Activated CD8-positive, alpha-beta memory T cell treated with anti-CD3 and anti-CD28 coated beads, Interleukin-2, amount 50 U/mL, for 24 hours (primary cell): ENCODE results near the gene UTY.

Source experiments
- DNase-seq: peaks from one replicate; pipeline ENCODE4 v3.0.0-alpha.2; 2020; ENCODE audit errors: extremely low read depth

Gene UTY

GRCh38 chrY:13479828-13480227 is at the start of gene UTY:
Gene UTY (minus strand): TSS chrY:13480033. CDS start chrY:13479665, 368 bp downstream.
- DNase-seq, result no peak

DNA sequence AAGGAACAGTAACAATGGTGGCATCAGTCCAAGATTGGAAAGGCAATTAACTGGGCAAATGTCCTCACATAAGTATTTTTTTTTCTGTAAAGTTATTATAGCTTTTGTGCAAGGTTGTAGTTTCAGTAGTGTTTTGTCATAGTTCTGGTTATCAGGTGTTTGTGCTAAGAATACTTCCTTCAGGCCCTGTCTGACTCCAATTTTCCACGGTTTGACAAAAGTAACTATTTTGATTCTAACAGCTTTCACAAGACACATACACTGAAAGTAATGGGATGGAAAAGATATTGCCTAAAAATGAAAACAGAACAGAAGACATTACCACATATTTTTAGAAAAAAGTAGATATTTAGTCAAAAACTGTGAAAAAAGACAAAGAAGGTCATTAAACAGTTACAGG is 40.6 kb upstream of the UTY start:
- no peak for DNase-seq

DNA sequence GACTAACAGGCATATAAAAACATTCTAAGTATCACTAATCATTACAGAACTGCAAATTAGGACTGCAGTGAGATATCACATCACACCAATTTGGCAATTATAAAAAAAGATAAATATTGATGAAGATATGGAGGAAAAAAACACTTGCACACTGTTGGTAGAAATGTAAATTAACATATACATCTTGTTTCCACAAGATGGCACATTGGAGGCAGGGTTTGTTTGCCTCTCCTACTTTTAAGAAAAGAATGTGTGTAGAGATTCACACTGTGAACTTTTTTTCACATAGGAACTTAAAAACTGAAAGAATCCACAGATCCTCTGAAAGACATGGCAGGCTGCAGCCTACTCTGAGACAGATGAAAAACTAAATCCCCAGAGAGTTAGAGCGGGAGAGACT is 21.4 kb upstream of the UTY start:
- DNase-seq, result no peak

DNA sequence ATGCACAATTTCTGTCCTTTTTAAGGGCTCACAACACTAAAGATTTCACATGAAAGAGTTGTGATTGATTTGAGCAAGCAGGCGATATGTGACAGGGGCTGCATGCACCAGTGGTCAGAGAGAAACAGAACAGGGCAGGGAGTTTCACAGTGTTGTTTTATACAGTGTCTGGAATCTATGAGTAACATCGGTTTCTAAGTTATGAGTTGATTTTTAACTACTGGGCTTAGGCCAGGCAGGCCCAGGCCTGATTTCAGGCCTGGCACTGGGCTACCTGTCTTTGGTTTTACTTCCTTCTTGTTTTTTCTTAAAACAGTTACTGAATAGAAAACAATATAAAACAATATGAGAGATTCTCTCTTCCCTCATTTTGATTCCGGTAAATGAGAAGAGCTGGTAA is 13.9 kb upstream of the UTY start:
- no peak for DNase-seq

DNA sequence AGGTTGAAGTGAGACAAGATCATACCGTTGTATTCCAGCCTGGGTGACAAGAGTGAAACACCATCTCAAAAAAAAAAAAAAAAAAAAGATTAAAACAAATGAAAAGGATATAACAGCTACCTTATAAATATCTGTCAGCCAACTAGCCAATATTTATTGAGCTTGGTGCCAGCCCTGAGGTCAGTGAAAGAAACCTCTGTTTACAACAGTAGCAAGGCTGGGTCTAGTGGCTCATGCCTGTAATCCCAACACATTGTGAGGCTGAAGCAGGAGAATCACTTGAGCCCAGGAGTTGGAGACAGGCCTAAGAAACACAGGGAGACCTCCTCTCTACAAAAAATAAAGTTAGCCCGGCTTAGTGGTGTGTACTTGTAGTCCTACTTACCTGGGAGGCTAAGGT is 12.6 kb upstream of the UTY start:
- no peak for DNase-seq

GRCh38 chrY:13488738-13489137 is 8.9 kb upstream of the UTY start:
- no peak for DNase-seq

GRCh38 chrY:13479121-13479711 is 617 bp downstream of the UTY start:
- DNase-seq, result no peak

DNA sequence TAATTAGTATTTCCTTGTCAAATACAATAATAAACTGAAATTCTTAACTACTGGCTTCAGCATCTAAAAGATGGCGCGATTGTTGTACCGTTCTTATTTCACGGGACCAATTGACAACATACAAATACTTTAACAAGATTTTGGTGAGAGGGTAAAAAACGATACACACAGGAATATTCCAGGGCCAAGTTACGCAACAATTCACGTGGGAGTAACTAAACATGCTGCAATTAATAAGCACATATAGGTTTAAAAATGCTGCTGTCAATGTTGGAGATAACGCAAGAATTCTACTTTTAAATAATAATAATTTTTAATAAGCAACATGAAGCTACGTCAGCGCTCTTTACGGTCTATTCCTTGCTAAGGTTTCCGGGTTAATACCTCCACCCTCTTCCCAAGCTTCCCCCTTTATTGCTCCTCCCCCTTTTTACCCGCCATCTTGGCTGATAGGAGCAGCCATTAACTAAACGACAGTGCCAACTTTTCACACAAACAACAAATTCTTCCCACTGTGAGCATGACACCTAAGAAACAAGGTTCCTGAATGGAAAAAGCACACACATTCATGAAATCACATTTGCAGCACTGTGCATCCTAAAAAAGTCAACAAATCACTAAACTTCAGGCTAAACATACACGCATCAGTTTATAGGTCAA is 1.6 kb downstream of the UTY start:
- no peak for DNase-seq

DNA sequence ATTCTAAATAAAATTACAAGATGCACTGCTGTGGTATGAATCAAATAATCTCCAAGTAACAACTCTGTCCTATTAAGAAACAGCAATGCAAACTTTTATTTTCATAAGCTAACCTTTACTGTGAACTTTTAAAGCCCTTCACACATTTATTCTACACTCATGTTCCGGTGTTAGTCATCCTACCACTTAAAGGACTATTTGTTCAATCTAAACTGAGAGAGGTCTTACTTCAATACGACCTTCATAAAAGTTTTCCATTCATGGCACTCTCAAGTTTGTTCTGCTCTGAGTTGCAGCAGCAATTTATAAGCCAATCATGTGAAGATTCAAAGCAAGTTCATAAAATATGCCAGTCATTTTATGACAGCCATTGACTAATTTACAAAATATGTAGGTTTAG is 4.8 kb downstream of the UTY start:
- no peak for DNase-seq

GRCh38 chrY:13451572-13451971 is 28.3 kb downstream of the UTY start:
- DNase-seq, result no peak

DNA sequence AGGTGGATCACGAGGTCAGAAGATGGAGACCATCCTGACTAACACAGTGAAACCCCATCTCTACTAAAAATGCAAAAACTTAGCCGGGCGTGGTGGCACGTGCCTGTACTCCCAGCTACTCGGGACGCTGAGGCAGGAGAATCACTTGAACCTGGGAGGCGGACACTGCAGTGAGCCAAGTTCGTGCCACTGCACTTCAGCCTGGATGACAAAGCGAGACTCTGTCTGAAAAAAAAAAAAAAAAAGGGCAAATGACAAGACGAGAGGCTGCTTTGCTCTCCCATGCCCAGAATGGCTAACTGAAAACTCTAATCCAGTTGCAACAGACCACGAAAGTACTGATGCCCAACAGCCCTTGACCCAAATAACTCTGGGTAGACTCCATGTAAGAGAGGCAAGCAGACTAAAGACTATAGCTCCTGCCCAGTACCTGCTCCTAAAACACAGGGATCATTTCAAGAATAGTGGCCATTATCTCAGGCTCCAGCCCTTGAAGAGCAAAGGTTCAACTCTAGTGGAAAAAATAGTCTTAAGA is 29.2 kb downstream of the UTY start:
- no peak for DNase-seq

DNA sequence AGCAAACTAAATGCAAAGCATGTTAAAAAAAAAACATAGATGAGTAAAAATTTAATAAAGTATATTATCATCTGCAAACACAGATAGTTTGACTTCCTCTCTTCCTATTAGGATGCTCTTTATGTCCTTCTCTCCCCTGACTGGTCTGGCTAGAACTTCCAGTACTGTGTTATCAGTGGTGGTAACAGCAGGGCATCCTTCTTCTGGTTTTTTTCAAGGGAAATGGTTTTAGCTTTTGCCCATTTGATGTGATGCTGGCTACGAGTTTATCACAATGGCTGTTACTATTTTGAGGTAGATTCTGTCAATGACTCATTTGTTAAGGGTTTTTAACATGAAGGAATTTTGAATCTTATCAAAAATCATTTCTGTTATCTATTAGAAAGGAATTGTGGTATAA is 34.3 kb downstream of the UTY start:
- DNase-seq, result no peak

GRCh38 chrY:13443146-13443545 is 36.7 kb downstream of the UTY start:
- DNase-seq, result no peak

DNA sequence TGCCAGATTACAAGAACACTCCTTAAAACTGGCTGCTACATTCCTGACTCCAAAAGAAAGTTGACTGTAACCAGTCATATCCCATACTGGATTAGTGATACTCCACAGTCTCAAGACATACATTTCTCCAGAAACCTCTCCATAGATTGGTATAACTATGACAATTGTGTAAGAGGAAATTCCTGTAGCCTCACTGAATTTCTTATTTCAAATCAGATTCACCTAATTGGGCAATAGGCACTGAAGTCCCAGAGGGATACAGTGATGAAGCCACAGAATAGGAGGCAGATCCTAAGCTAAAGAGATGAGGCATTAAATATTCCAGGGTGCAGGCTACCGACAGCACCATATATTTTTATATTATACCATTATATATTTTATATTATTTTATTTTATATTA is 39.0 kb downstream of the UTY start:
- no peak for DNase-seq

DNA sequence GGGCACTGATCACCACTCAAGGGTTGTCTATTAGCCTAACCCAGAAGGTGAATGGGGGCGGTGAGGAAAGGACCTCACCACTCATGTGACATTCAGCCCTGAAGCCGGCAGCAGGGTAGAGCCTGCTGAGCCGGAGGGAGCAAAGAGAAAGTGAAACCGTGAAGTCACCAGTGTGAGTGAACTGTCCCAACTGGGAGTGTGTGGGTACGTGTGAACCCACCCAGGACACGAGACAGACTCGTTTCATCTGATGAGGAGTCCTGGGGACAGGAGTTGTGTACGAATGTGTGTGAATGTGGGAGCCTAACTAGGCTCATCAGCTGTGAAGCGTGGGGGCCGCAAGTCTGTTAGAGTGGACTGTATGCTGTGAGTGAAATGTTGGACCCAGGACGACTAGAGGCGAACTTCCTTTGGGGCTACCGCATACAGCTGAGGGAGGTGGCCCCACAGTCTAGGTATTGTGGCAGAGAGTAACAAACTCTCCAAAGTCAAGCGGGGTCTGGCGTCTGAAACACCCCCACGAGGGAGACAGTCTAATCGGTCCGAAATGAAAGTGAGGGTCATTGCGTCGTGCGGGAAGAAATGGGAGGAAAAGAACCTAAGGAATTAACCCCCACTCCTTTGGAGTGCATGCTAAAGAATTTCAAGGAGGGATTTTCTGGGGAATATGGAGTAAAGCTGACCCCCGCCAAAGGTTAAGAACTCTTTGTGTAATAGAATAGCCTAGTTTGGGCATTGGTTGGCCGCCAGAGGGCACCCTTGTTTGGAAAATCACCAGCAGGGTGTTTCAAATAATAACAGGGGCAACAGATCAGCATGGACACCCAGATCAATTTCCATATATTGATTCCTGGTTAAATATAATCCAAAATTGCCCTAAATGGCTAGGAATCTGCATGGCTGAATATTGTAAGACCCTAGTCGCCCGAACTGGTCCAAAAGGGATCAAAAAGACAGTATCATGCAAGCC is 43.6 kb downstream of the UTY start:
- no peak for DNase-seq

- DNase-seq, result no peak
Measured at GRCh38 chrY:13435206-13435967, 44.4 kb downstream of the UTY start.

- DNase-seq, result no peak
Measured at GRCh38 chrY:13432293-13433025, 47.4 kb downstream of the UTY start.

- no peak for DNase-seq
Measured at GRCh38 chrY:13429551-13429950, 50.3 kb downstream of the UTY start.

- no peak for DNase-seq
Measured at GRCh38 chrY:13423281-13423732, 56.5 kb downstream of the UTY start.

- no peak for DNase-seq
Measured at GRCh38 chrY:13416869-13417661, 62.8 kb downstream of the UTY start.
